Measurements from ENCODE around the gene TEN1. TPM values are rescaled to one million over a fixed set of nuclear protein-coding genes. Genes with fewer than 3 reads are reported as not detected.
"Not testable (repeated sequence)": the region's sequence is repeated elsewhere in the genome, so short reads cannot be mapped to it uniquely, and the experiment has no call there.

The TEN1 gene
- total RNA-seq, 2 donors from 2014 or later: 6.5 to 9.2 TPM

DNA sequence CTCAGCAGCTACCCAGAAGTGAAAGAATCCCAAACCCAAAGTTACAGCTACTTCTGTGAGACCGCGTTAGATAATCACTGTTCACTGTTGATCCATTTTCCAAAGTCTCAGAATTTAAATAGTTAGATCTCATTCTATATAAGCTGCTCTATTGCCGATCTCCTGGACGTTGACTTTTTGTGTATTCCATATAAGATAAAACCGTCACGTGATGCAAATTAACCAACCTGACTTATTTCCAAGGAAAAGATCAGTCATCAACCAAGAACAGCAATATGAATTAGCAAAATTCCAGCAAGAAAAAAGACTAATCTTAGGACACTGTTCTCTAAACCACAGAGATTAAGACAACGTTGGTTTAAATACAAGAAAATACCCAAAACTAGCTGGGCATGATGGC is 8.4 kb upstream of the TEN1 start:
- Histone ChIP-seq H3K36me3 (replicated peaks in 1 of 2; ENCODE audit: insufficient read depth in 1 of 2, low read depth in 2 of 2) (peaks cover 0 to 2% of the 10 kb centered on the region in 2 donors), H3K27ac (peak overlapping the region in 3 of 4 donors; percentile 19 to 72 (median 22)), H3K4me1 (peaks cover 61% of the 10 kb centered on the region), H3K27me3 (no peaks in the 10 kb centered on the region), H3K4me3 (no peak overlapping the region), H3K9me3 (no peaks in the 10 kb centered on the region)
- DNase-seq (no peak), ATAC-seq (no peak)
- 43 to 71% methylated on average over 7 of the region's 7 CpGs for WGBS, 2 donors
- TF ChIP-seq POLR2A (IDR thresholded peaks at IDR 0.05): no peak
- TF ChIP-seq, protein P1, sequence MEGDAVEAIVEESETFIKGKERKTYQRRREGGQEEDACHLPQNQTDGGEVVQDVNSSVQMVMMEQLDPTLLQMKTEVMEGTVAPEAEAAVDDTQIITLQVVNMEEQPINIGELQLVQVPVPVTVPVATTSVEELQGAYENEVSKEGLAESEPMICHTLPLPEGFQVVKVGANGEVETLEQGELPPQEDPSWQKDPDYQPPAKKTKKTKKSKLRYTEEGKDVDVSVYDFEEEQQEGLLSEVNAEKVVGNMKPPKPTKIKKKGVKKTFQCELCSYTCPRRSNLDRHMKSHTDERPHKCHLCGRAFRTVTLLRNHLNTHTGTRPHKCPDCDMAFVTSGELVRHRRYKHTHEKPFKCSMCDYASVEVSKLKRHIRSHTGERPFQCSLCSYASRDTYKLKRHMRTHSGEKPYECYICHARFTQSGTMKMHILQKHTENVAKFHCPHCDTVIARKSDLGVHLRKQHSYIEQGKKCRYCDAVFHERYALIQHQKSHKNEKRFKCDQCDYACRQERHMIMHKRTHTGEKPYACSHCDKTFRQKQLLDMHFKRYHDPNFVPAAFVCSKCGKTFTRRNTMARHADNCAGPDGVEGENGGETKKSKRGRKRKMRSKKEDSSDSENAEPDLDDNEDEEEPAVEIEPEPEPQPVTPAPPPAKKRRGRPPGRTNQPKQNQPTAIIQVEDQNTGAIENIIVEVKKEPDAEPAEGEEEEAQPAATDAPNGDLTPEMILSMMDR (IDR thresholded peaks at IDR 0.05): no peak
- intact Hi-C loops (cut with DNase I): no loop called here

DNA sequence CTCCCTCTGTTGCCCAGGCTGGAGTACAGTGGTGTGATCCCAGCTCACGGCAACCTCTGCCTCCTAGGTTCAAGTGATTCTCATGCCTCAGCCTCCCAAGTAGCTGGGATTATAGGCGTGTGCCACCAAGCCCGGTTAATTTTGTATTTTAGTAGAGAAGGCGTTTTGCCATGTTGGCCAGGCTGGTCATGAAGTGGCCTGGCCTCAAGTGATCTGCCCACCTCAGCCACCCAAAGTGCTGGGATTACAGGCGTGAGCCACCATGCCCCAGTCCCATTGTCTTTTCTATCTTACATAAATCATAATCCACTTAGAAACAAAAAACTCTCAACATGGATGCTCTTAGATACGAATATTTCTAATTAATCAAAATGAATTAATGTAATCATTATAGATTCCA is 3.9 kb upstream of the TEN1 start:
- Histone ChIP-seq H3K27ac (peak overlapping the region in 3 of 4 donors; percentile 62 to 97 (median 67)), H3K4me1 (peaks cover 76% of the 10 kb centered on the region)
- 90 to 92% methylated on average over 6 of the region's 6 CpGs for WGBS, 2 donors
- DNase-seq; intact Hi-C loops (cut with DNase I); ATAC-seq; H3K4me3 ChIP-seq; H3K9me3 ChIP-seq; H3K27me3 ChIP-seq; H3K36me3 ChIP-seq (replicated peaks in 1 of 2; ENCODE audit: insufficient read depth in 1 of 2, low read depth in 2 of 2): not testable (repeated sequence)

DNA sequence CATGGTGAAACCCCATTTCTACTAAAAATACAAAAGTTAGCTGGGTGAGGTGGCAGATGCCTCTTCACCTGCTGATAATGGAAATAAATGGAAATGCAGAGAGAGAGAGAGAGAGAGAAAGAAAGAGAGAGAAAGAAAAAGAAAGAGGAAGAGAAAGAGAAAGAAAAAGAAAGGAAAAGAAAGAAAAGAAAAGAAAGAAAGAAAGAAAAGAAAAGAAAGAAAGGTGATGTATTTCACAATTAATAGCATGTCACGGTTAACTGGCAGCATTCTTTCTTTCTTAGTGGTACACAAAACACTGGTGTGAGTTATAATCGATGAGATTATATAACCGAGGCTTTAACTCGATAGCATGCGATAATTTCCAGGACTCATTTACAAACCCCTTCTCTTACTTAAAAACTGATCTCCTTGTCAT is 3.3 kb upstream of the TEN1 start:
- no peak for DNase-seq
- ATAC-seq: no peak
- no peaks in the 10 kb centered on the region for H3K27me3 ChIP-seq
- WGBS, 2 donors: 8 to 18% methylated on average over 5 of the region's 5 CpGs
- TF ChIP-seq, protein P1 (IDR thresholded peaks at IDR 0.05): no peak
- TF ChIP-seq POLR2A (IDR thresholded peaks at IDR 0.05): no peak
- peaks cover 0 to 2% of the 10 kb centered on the region in 2 donors for H3K36me3 ChIP-seq (replicated peaks in 1 of 2; ENCODE audit: insufficient read depth in 1 of 2, low read depth in 2 of 2)
- H3K4me1 ChIP-seq: peaks cover 76% of the 10 kb centered on the region
- no peak overlapping the region for H3K4me3 ChIP-seq
- H3K9me3 ChIP-seq: no peaks in the 10 kb centered on the region
- H3K27ac ChIP-seq: peak overlapping the region; percentile 27 to 97 (median 64)
- intact Hi-C loops (cut with DNase I): no loop called here

DNA sequence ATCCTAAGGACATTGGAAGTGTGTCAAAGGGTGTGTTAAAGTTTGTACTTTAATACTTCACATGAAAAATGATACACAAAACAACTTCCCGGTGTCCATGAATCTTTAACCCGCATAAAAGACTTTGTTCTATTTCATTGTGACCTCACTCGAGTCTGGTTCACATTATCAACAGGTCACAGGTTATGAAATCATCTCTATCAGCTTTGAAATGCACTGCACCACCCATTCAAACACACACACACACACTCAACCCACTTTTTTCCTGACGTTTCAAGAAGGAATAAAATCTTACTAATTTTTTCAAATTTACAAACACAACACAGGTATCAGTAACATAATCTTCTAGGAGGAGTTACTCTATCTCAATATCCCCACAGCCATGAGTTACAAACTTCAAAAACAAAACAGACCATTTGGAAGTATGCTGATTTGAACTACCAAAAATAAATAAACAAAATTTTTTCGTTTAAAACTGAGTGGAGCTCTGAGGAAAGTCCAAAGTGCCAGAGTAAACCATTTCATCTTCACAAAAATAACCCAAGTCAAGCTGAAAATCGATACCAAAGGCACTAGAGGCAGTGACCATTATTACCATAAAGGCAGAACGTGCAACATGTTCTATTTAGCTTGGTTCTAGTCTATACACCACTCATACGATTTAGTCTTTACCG is 2.7 kb upstream of the TEN1 start:
- Histone ChIP-seq H3K27ac (peak overlapping the region; percentile 27 to 97 (median 64)), H3K27me3 (no peaks in the 10 kb centered on the region), H3K9me3 (no peaks in the 10 kb centered on the region), H3K4me1 (peaks cover 76% of the 10 kb centered on the region), H3K4me3 (no peak overlapping the region), H3K36me3 (replicated peaks in 1 of 2; ENCODE audit: insufficient read depth in 1 of 2, low read depth in 2 of 2) (peaks cover 0 to 2% of the 10 kb centered on the region in 2 donors)
- DNase-seq (no peak), ATAC-seq (no peak)
- TF ChIP-seq, protein P1 (IDR thresholded peaks at IDR 0.05): no peak
- peak in 2 of 3 donors; percentile 27 to 34 for TF ChIP-seq POLR2A (IDR thresholded peaks at IDR 0.05)
- intact Hi-C loops (cut with DNase I): no loop called here
- WGBS, 2 donors: 20 to 26% methylated on average over 9 of the region's 9 CpGs

DNA sequence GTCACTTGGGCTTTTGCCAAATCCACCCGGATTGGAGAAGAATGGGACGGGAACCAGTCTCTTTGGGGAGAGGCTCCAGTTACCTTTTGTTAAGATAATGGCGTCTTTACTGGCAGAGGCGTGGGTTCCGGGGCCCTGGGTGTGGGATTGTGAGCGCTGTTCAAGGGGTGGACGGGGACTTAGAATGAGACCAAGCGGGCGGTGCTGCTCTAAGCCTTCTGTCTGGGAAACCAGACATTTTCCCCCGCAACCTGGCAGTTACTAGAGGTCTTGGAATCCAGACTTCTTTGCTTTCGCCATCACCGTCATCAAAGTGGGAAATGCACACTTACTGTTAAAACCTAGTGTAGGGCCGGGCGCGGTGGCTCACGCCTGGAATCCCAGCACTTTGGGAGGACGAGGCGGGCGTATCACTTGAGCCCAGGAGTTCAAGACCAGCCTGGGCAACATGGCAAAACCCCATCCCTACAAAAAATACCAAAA is 706 bp downstream of the TEN1 start:
- WGBS, 2 donors: 6 to 12% methylated on average over 19 of the region's 19 CpGs
- Histone ChIP-seq H3K27me3 (no peaks in the 10 kb centered on the region), H3K27ac (peak overlapping the region; percentile 97 to 99 (median 98)), H3K4me1 (peaks cover 78% of the 10 kb centered on the region), H3K4me3 (peak overlapping the region; percentile 2 to 74), H3K9me3 (no peaks in the 10 kb centered on the region), H3K36me3 (replicated peaks in 1 of 2; ENCODE audit: insufficient read depth in 1 of 2, low read depth in 2 of 2) (no peaks in the 10 kb centered on the region)
- intact Hi-C loops (cut with DNase I): no loop called here
- peak in 1 of 3 donors; percentile 60 for TF ChIP-seq POLR2A (IDR thresholded peaks at IDR 0.05)
- TF ChIP-seq, protein P1 (IDR thresholded peaks at IDR 0.05): no peak
- ATAC-seq (peak; percentile 7), DNase-seq (no peak)

Measured in body of pancreas (tissue), 4 donors.